Measurements from ENCODE around the gene ZNF426.

- TF ChIP-seq CTCF (conservative IDR thresholded peaks at IDR 0.05) (no peak), ZFX (IDR thresholded peaks at IDR 0.05) (no peak)
Observed at GRCh38 chr19:9570255-9570654, 31.8 kb upstream of the ZNF426 start.
